Esophagus squamous epithelium (tissue), 5 donors: ENCODE data around the gene CES5A. TPM values are rescaled to one million over a fixed set of nuclear protein-coding genes. Genes with fewer than 3 reads are reported as not detected.

Experiments
- DNase-seq: peaks from one replicate; lab custom pipeline; 2025; lab: John Stamatoyannopoulos, UW
- H3K27ac ChIP-seq, 4 donors: fragments of 200-600 bp; sonication (generic); one replicate each; pipeline ENCODE4 v1.5.1; 2016 to 2019; ENCODE audit warnings: mild to moderate bottlenecking in 1 of 4
- H3K27me3 ChIP-seq, 4 donors: fragments of 200-600 bp; sonication (generic); 1 replicate in 3 of 4; 2 replicates in 1 of 4; pipeline versions ENCODE4 v1.5.1 to v1.6.0; 2017 to 2021; ENCODE audit warnings: antibody characterized with exemption in 1 of 4
- H3K36me3 ChIP-seq, 3 donors: fragments of 200-600 bp; sonication (generic); one replicate each; pipeline ENCODE4 v1.5.1; 2016 to 2019
- H3K4me1 ChIP-seq, 3 donors: fragments of 200-600 bp; sonication (generic); one replicate each; pipeline ENCODE4 v1.5.1; 2017 to 2019
- H3K4me3 ChIP-seq, 4 donors: fragments of 200-600 bp; sonication (generic); 1 replicate in 3 of 4; 2 replicates in 1 of 4; pipeline ENCODE4 v1.5.1; 2016 to 2019; ENCODE audit warnings: mild to moderate bottlenecking in 2 of 4, moderate library complexity in 1 of 4
- H3K9me3 ChIP-seq, 3 donors: fragments of 200-600 bp; sonication (generic); one replicate each; pipeline ENCODE4 v1.5.1; 2016 to 2019
- CTCF ChIP-seq, 6 experiments: fragments of 450-650 bp in 4 of 6; fragments of 200-600 bp in 2 of 6; sonication (generic) in 2 of 6; IDR thresholded peaks; one replicate each; pipeline ENCODE4 v1.5.1; 2016 to 2019; ENCODE audit warnings: antibody characterized with exemption in 6 of 6, mild to moderate bottlenecking in 4 of 6, moderate library complexity in 4 of 6
- POLR2A ChIP-seq, 4 donors: fragments of 450-650 bp; IDR thresholded peaks; one replicate each; pipeline ENCODE4 v1.6.1; 2017; ENCODE audit warnings: antibody characterized with exemption in 4 of 4, mild to moderate bottlenecking in 4 of 4, moderate library complexity in 3 of 4
- WGBS, 2 donors: methylation state at CpG; one replicate each; pipeline ENCODE4 v1.1.5; 2018; 5-methylcytosine and 5-hydroxymethylcytosine counted together
- intact Hi-C: fragments of 100-400 bp; cut with DNase I; formaldehyde crosslinking; loops from one replicate; pipeline ENCODE4 v1.15.0; 2022
- total RNA-seq, 4 donors: library from RNA; depleted of rRNA; stranded (reverse); fragments of >200 nt; gene quantifications; one replicate each; pipeline ENCODE4 v1.1.0, GENCODE V29; 2016
- donor health status: DM: yes; HTN: yes; CAD: no.

Gene CES5A
- total RNA-seq, 4 donors from 2014 or later, result not detected

GRCh38 chr16:55876854-55877253 lies 1.7 kb upstream of the CES5A start:
- Histone ChIP-seq H3K27ac (no peak overlapping the region), H3K4me1 (no peaks in the 10 kb centered on the region), H3K27me3 (peaks cover 0 to 20% (median 0%) of the 10 kb centered on the region in 4 donors), H3K9me3 (no peaks in the 10 kb centered on the region), H3K36me3 (no peaks in the 10 kb centered on the region), H3K4me3 (no peak overlapping the region)
- TF ChIP-seq POLR2A (IDR thresholded peaks at IDR 0.05) (no peak), CTCF (IDR thresholded peaks at IDR 0.05) (no peak)
- intact Hi-C loops, result no loop called here
- 43 to 49% methylated on average over 3 to 4 of the region's 4 CpGs for WGBS, 2 donors
- DNase-seq, result no peak

- Histone ChIP-seq H3K9me3 (no peaks in the 10 kb centered on the region), H3K4me1 (no peaks in the 10 kb centered on the region), H3K4me3 (no peak overlapping the region), H3K27ac (no peak overlapping the region), H3K36me3 (no peaks in the 10 kb centered on the region), H3K27me3 (peaks cover 0 to 15% (median 0%) of the 10 kb centered on the region in 4 donors)
- no peak for DNase-seq
- TF ChIP-seq CTCF (IDR thresholded peaks at IDR 0.05) (no peak), POLR2A (IDR thresholded peaks at IDR 0.05) (no peak)
- intact Hi-C loops, result no loop called here
- 81 to 87% methylated on average over 4 to 5 of the region's 5 CpGs for WGBS, 2 donors
These were observed 2.1 kb downstream of the CES5A start for GRCh38 chr16:55873122-55873521.

GRCh38 chr16:55872130-55872529 lies 3.0 kb downstream of the CES5A start:
- intact Hi-C loops, result no loop called here
- DNase-seq, result no peak
- H3K9me3 ChIP-seq, result no peaks in the 10 kb centered on the region
- H3K36me3 ChIP-seq, result no peaks in the 10 kb centered on the region
- TF ChIP-seq POLR2A (IDR thresholded peaks at IDR 0.05), result no peak
- TF ChIP-seq CTCF (IDR thresholded peaks at IDR 0.05), result no peak
- no peak overlapping the region for H3K27ac ChIP-seq
- H3K27me3 ChIP-seq, result peaks cover 0 to 15% (median 0%) of the 10 kb centered on the region in 4 donors
- WGBS, 2 donors, result 76 to 94% methylated on average over 6 to 7 of the region's 7 CpGs
- no peak overlapping the region for H3K4me3 ChIP-seq
- no peaks in the 10 kb centered on the region for H3K4me1 ChIP-seq

GRCh38 chr16:55871411-55872038 lies 3.6 kb downstream of the CES5A start:
- Histone ChIP-seq H3K27ac (no peak overlapping the region), H3K27me3 (peaks cover 0 to 15% (median 0%) of the 10 kb centered on the region in 4 donors), H3K9me3 (no peaks in the 10 kb centered on the region), H3K4me1 (no peaks in the 10 kb centered on the region), H3K4me3 (no peak overlapping the region), H3K36me3 (no peaks in the 10 kb centered on the region)
- TF ChIP-seq CTCF (IDR thresholded peaks at IDR 0.05), result no peak
- TF ChIP-seq POLR2A (IDR thresholded peaks at IDR 0.05), result no peak
- no peak for DNase-seq
- WGBS, 2 donors, result 83% methylated on average over 8 to 9 of the region's 10 CpGs
- intact Hi-C loops, result no loop called here

- no peak overlapping the region for H3K4me3 ChIP-seq
- no peak overlapping the region for H3K27ac ChIP-seq
- no peak for DNase-seq
- intact Hi-C loops, result no loop called here
- no peaks in the 10 kb centered on the region for H3K4me1 ChIP-seq
- H3K27me3 ChIP-seq, result peaks cover 0 to 10% (median 0%) of the 10 kb centered on the region in 4 donors
- no peak for TF ChIP-seq CTCF (IDR thresholded peaks at IDR 0.05)
- TF ChIP-seq POLR2A (IDR thresholded peaks at IDR 0.05), result no peak
- H3K9me3 ChIP-seq, result no peaks in the 10 kb centered on the region
- no peaks in the 10 kb centered on the region for H3K36me3 ChIP-seq
- WGBS, 2 donors, result 85 to 95% methylated on average over 3 to 7 of the region's 7 CpGs
These were observed 6.2 kb downstream of the CES5A start for GRCh38 chr16:55868980-55869379.
